ENCODE measurements around the gene WWP2.
A peak's percentile ranks its signal among the peaks of the same experiment; 100 is the strongest.

DNA sequence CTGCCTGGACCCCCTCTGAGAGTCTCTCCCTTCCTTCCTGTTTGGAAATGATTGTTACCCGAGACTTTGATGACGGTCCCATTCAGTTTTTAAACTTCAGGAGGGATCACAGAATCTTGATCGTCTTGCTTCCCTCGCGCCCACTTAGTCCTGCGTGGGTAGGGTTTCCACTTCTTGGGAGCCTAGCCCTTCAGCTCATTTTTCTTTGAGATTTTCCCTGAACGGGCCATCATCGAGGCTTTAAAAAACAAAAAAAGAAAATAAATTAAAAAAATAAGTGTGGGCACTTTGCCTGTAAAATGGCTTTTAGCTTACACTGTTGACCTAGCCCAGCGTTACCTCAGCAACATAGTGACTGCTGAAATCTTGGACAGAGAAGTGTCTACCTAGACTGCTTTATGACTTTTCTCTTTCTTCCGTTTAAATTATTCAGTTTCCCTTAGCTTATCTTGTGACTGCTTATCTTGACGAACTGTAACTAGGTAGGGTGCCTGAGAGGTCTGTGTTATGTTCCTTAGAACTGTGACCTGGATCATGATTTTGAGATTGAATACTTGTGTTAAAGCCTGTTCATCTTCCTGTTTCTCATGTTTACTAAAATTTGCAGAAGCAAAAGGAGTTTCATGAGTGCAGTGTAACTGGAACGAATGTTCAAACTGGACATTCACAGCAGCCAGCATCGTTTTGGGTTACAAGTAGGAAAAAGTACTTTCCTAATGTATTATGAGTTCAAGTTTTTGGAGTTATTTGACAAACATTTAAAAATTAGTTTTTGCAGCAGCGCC lies 874 bp downstream of the WWP2 start:
- TF ChIP-seq EP300 (IDR thresholded peaks at IDR 0.05): no peak
- no peak for TF ChIP-seq POLR2A (IDR thresholded peaks at IDR 0.05)
- TF ChIP-seq, protein P1, sequence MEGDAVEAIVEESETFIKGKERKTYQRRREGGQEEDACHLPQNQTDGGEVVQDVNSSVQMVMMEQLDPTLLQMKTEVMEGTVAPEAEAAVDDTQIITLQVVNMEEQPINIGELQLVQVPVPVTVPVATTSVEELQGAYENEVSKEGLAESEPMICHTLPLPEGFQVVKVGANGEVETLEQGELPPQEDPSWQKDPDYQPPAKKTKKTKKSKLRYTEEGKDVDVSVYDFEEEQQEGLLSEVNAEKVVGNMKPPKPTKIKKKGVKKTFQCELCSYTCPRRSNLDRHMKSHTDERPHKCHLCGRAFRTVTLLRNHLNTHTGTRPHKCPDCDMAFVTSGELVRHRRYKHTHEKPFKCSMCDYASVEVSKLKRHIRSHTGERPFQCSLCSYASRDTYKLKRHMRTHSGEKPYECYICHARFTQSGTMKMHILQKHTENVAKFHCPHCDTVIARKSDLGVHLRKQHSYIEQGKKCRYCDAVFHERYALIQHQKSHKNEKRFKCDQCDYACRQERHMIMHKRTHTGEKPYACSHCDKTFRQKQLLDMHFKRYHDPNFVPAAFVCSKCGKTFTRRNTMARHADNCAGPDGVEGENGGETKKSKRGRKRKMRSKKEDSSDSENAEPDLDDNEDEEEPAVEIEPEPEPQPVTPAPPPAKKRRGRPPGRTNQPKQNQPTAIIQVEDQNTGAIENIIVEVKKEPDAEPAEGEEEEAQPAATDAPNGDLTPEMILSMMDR (IDR thresholded peaks at IDR 0.05): no peak
- peak in 1 of 4 donors; percentile 5 for TF ChIP-seq POLR2AphosphoS5 (IDR thresholded peaks at IDR 0.05)

Measured in sigmoid colon (tissue), 4 donors.